Activated CD4-positive, alpha-beta T cell treated with anti-CD3 and anti-CD28 coated beads, Interleukin-2, amount 10 ng/mL, durations not matched to agents 24 days and 14 days (primary cell): ENCODE data around the gene COPS7A. TPM values are rescaled to one million over a fixed set of nuclear protein-coding genes. Genes with fewer than 3 reads are reported as not detected.
A peak's percentile ranks its signal among the peaks of the same experiment; 100 is the strongest.

Experiments
- DNase-seq: peaks from one replicate; pipeline ENCODE4 v3.0.0; 2022
- H3K27ac Mint-ChIP-seq: one replicate; pipeline ENCODE4 v1.8.0; 2022; ENCODE audit warnings: mild to moderate bottlenecking, mixed read lengths
- H3K27me3 Mint-ChIP-seq: one replicate; pipeline ENCODE4 v1.8.0; 2022; ENCODE audit warnings: mixed read lengths
- H3K36me3 Mint-ChIP-seq: one replicate; pipeline ENCODE4 v1.8.0; 2022; ENCODE audit warnings: low read depth, mild to moderate bottlenecking, mixed read lengths
- H3K4me1 Mint-ChIP-seq: one replicate; pipeline ENCODE4 v1.8.0; 2021; ENCODE audit warnings: mixed read lengths
- H3K4me3 Mint-ChIP-seq: one replicate; pipeline ENCODE4 v1.8.0; 2022; ENCODE audit warnings: mild to moderate bottlenecking, moderate library complexity, mixed read lengths
- H3K9me3 Mint-ChIP-seq: one replicate; pipeline ENCODE4 v1.8.0; 2021; ENCODE audit warnings: mixed read lengths
- intact Hi-C: fragments of 100-400 bp; cut with micrococcal nuclease; formaldehyde crosslinking; loops from one replicate; pipeline ENCODE4 v1.15.1; 2023
- total RNA-seq: library from RNA; stranded (reverse); gene quantifications from 2 replicates; pipeline ENCODE4 v1.2.3, GENCODE V29; 2022

Gene COPS7A
- total RNA-seq, 1 donor from 2014 or later = 44.8 TPM

DNA sequence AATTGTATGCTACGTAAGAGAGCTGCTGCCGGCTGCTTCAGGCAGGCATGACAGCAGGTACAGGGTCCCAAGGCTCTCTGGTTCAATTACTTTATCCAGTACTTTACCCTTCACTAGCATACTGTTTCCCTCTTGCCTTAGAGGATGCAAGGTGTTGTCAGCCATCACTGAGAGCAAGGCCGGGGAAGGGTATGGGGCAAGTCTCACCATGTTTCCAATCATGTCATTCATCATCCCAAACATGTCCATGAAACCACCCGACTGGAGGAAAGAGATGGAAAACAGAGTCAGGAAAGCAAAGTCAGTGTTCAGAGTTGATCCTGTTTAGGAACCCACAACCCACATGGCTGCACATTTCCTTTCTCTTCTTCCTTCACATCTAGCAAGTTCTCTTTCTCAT, 26.7 kb downstream of the COPS7A start:
- H3K27me3 Mint-ChIP-seq = no peaks in the 10 kb centered on the region
- intact Hi-C loops = no loop called here
- no peaks in the 10 kb centered on the region for H3K9me3 Mint-ChIP-seq
- no peak overlapping the region for H3K4me3 Mint-ChIP-seq
- H3K4me1 Mint-ChIP-seq = peaks cover 31% of the 10 kb centered on the region
- no peak for DNase-seq
- peaks cover 49% of the 10 kb centered on the region for H3K36me3 Mint-ChIP-seq
- H3K27ac Mint-ChIP-seq = no peak overlapping the region

DNA sequence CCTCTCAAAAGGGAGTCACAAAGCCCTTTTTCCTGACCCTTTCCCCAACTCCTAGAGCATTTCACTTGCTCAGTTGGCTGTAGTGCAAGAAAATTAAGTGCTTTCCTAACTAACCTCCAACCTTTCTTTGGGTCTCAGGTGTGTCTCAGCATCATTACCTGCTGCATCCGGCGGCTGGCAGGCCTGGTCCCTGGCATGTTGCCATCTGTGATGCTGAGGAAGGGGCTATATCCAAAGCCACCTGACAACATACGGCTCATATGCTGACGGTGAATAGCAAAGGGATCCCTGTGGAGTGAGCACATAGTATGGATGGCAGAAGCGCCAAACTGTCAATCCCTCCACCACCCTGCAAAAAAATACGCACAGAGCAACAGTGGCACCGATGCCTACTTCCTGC, 27.9 kb downstream of the COPS7A start:
- intact Hi-C loops = loop anchor here (2.0 kb wide), 1 partner anchor 121 kb away; the partner anchor contains the start of gene SPSB2
- Mint-ChIP-seq H3K36me3 (peaks cover 42% of the 10 kb centered on the region), H3K27me3 (no peaks in the 10 kb centered on the region), H3K4me3 (peak overlapping the region; percentile 96), H3K27ac (peak overlapping the region; percentile 98), H3K4me1 (peaks cover 25% of the 10 kb centered on the region), H3K9me3 (no peaks in the 10 kb centered on the region)
- DNase-seq = no peak

DNA sequence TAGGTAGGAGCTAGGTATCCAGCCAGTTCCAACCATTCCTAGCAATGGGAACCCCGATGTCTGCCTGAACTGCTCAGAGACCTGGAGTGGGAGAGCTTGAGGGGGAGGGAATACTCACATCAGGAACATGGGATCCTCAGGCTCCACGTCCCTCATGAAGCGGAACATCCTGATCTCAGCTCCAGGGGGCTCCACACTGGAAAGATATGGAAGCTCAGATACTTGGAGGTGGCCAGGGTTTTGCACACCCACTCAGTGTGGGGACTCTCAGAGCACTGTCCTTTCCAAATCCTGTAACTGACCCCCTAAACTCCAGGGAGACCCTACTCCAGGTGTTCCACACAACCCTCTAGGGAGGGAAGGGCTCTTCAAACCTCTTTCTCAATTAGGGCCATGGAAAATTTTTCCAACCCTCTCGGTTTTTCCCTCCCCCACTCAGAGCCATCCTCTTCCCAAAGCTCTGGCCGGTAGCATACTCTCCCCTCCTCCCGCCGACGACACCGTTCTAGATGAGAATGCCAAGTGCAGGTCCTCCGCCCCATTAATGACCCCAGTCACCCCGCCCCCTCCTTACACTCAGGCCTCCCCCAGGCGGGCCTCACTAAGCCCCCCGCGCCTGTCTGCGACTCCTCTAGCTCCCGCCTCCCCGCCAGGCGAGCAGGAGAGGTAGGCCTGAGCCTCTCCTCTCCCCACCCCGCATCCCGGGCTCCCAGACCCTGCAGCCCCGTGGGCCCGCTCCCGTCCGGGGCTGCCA, 28.5 kb downstream of the COPS7A start:
- no peaks in the 10 kb centered on the region for H3K9me3 Mint-ChIP-seq
- peaks cover 1% of the 10 kb centered on the region for H3K27me3 Mint-ChIP-seq
- peaks cover 25% of the 10 kb centered on the region for H3K4me1 Mint-ChIP-seq
- DNase-seq = no peak
- peak overlapping the region; percentile 98 for H3K27ac Mint-ChIP-seq
- H3K4me3 Mint-ChIP-seq = peak overlapping the region; percentile 96
- intact Hi-C loops = loop anchor here (2.0 kb wide), 1 partner anchor 120 kb away; the partner anchor contains the start of gene SPSB2
- H3K36me3 Mint-ChIP-seq = peaks cover 38% of the 10 kb centered on the region

DNA sequence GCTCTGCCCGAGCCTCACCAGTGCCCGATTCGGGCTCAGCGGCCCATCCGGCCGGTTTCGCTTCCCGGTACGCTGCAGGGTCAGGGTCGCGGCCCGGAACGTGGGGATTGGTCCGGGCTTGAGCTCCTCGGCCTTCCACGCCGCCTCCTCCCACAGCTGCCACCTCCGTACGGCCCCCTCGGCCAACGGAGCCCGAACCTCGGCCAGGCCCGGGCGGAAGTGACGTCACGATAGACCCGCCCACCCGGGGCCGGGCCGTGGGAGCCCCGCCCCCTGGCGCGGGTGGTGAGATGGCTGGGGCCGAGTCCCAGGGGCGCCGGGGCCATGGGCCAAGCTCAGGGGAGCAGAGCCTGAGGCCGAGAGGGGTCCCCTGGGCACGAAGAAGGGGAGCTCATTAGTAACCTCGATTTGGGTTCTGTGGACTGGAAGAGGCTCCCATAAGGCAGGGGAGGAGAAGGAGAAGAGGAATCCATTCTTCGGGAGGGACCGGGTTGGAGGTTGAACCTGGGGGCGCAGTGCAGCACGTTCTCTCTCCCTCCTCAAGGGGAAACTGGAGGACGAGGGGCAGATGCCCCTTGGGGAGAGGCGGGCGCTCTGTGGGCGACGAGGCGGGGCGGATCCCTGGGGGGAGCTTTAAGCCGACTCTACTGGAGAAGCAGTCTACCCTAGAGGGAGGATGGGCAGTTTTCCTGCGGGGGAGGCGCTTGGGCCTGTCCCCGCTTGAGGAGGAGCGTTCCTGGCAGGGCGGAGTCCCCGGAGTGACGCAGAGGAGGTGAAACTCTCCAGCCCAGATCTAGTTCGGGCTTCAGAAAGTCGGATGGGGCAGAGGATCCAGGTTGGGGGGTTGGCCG, 29.3 kb downstream of the COPS7A start, which contains the start of gene MLF2:
Gene MLF2, minus strand, starts transcription at position 221 of the 851 bp plus-strand sequence. CDS start 807 bp downstream, outside the sequence.
- Mint-ChIP-seq H3K9me3 (no peaks in the 10 kb centered on the region), H3K4me3 (peak within 1 kb of the TSS; percentile 96), H3K27me3 (peaks cover 1% of the 10 kb centered on the region), H3K4me1 (peaks cover 26% of the 10 kb centered on the region), H3K36me3 (peaks cover 30% of the 10 kb centered on the region), H3K27ac (peak within 1 kb of the TSS; percentile 98)
- peak; percentile 100 for DNase-seq
- intact Hi-C loops = loop anchor here (1.0 to 2.0 kb wide), 9 partner anchors 14 to 356 kb away; partner anchors contain the start of genes C1RL, CDCA3, COPS7A and SPSB2

DNA sequence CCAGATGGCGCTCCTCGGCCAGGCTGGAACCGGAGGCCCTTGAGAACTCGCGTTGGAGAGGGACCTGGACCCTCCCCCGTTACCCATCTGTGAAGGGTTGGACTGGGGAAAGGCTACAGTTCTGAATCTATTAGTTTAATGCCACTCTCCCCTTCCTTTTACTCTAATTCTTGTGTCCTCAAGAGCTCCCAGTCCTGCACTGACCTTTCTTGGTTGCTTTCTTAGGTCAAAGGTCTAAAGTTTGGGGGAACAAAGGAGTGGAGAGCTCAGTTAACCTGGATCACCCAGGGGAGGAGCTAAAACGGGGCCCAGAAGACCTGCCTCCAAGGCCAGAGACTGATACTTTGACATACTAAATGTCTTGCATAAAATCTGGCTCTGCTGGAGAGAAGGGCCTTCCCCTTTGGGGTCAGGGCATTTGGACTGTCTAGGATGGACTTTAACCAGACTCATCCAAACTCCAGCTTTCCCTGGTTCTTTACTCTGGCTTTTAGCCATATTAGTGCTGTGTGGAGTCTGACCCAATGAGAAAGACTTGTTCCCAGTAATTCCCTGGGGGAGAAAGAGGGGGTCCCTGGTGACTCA, 30.0 kb downstream of the COPS7A start:
- Mint-ChIP-seq H3K27ac (peak overlapping the region; percentile 98), H3K4me1 (peaks cover 32% of the 10 kb centered on the region), H3K4me3 (peak overlapping the region; percentile 96), H3K9me3 (no peaks in the 10 kb centered on the region), H3K36me3 (peaks cover 25% of the 10 kb centered on the region), H3K27me3 (peaks cover 1% of the 10 kb centered on the region)
- intact Hi-C loops = loop anchor here (1.0 to 2.0 kb wide), 9 partner anchors 13 to 355 kb away; partner anchors contain the start of genes C1RL, CDCA3, COPS7A and SPSB2
- no peak for DNase-seq

DNA sequence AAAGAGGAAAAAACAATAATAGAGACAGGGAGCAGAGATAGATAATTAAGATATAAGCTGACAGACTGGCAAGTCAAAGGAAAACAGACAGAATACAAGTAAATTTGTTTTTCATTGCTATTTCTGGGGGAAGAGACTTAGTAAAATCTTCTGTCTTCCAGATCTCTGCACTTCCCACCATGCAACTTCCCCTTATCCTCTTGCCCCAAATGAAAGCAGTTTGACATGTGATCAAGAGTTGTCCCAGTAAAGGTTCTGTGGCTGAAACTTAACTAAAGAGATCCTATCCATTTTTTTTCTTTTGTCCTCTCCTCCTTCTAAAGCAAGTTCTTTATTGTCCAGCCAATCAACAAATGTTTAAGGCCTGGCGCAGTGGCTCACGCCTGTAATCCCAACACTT, 30.6 kb downstream of the COPS7A start:
- no peak overlapping the region for H3K27ac Mint-ChIP-seq
- peaks cover 1% of the 10 kb centered on the region for H3K27me3 Mint-ChIP-seq
- DNase-seq = no peak
- peaks cover 20% of the 10 kb centered on the region for H3K36me3 Mint-ChIP-seq
- intact Hi-C loops = no loop called here
- no peaks in the 10 kb centered on the region for H3K9me3 Mint-ChIP-seq
- peaks cover 34% of the 10 kb centered on the region for H3K4me1 Mint-ChIP-seq
- H3K4me3 Mint-ChIP-seq = no peak overlapping the region

DNA sequence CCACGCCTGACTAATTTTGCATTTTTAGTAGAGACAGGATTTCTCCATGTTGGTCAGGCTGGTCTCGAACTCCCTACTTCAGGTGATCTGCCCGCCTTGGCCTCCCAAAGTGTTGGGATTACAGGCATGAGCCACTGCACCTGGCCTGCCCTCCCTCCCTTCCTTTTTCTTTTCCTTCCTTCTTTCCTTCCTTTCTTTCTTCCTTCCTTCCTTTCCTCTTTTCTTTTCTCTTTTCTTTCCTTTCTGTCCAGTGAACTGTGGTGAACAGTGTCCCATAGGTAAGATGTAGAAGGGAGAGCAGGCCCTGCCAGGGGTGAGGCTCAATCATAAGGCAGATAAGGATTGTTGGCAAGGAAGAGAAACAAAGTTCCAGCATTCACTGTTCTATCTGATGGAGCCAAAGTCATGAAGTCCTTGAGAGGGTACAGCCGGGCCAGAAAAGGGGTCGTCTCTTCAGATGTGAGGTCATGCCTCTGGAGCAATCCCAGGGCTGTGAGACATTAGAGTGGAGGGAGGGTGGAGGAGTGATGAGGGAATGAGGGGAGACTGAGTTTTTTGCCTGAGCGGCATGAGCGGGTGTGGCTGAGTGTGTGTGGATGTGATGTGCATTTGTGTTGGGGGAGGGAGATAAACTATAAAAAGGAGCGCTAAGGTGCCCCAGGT, 33.3 kb downstream of the COPS7A start:
- Mint-ChIP-seq H3K9me3 (no peaks in the 10 kb centered on the region), H3K27me3 (peaks cover 1% of the 10 kb centered on the region), H3K36me3 (peaks cover 2% of the 10 kb centered on the region), H3K4me3 (no peak overlapping the region), H3K4me1 (peaks cover 26% of the 10 kb centered on the region), H3K27ac (peak overlapping the region; percentile 61)
- no peak for DNase-seq
- intact Hi-C loops = no loop called here

DNA sequence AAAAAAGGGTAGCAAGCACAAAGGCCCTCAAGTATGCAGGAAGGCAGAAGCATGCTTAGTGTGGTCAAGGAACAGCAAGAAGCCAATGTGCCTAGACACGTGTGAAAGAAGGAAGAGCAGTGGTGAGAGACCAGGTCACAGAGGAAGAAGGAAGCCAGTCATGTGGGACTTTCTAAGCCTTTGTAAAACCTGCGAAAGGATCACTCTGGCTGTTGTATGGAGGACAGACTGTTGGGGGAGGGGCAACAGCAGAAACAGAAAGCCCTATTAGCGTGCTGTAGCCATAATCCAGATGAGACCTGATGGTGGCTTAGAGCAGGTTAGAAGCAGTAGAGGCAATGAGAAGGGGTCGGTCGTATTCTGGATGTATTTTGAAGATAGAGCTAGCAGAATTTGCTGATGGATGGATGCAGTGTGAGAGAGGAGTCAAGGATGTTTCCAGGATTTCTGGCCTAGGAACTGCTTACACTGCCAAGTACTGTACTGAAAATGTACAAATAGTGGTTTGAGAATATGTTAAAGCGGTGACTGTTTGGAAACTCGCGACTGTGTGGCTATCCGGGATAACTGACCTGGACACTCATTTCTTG, 34.8 kb downstream of the COPS7A start:
- no peaks in the 10 kb centered on the region for H3K36me3 Mint-ChIP-seq
- peaks cover 1% of the 10 kb centered on the region for H3K27me3 Mint-ChIP-seq
- peaks cover 26% of the 10 kb centered on the region for H3K4me1 Mint-ChIP-seq
- intact Hi-C loops = no loop called here
- H3K9me3 Mint-ChIP-seq = no peaks in the 10 kb centered on the region
- peak; percentile 73 for DNase-seq
- peak overlapping the region; percentile 14 for H3K27ac Mint-ChIP-seq
- H3K4me3 Mint-ChIP-seq = peak overlapping the region; percentile 10

DNA sequence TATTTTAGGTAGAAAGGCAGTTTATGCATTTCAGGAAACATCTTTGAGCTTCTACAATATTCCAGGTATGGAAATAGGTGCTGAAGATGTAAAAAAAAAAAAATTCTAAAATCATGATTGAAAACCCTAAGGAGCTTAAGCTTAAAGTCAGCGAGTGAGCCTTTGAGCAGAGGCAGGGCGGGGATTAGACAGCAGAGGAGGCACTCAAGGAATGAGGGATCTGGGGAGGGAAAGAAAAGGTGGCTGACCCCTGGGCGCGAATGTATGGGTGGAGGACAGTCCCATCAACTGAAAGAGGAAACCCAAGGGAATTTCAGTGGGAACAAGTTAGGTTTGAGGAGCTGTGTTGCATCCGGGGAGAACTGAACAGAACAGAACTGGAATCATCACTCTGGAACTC, 35.9 kb downstream of the COPS7A start:
- peaks cover 5% of the 10 kb centered on the region for H3K27me3 Mint-ChIP-seq
- no peak overlapping the region for H3K27ac Mint-ChIP-seq
- intact Hi-C loops = no loop called here
- no peaks in the 10 kb centered on the region for H3K9me3 Mint-ChIP-seq
- DNase-seq = no peak
- H3K4me3 Mint-ChIP-seq = no peak overlapping the region
- H3K4me1 Mint-ChIP-seq = peaks cover 25% of the 10 kb centered on the region
- H3K36me3 Mint-ChIP-seq = no peaks in the 10 kb centered on the region

DNA sequence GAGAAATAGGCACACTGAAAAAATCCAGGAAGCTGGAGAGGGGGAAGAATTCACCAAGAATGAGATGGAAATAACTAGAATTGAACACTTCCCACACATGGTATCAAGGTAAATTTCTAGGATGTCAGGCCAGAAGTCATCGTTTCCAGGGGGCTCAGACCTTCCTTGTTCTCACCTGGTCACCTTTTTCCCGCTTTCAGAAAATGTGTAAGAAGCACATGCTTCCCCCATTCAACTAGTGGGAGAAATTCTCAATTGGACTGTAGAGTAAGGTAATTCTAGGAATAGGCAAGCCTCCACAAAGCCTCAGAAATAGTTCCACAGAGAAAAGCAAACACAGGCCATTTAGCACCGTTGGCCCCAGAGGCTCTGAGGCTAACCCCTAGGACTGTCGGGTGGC, 39.5 kb downstream of the COPS7A start:
- peaks cover 36% of the 10 kb centered on the region for H3K4me1 Mint-ChIP-seq
- H3K36me3 Mint-ChIP-seq = peaks cover 4% of the 10 kb centered on the region
- intact Hi-C loops = no loop called here
- no peak for DNase-seq
- no peak overlapping the region for H3K4me3 Mint-ChIP-seq
- no peaks in the 10 kb centered on the region for H3K9me3 Mint-ChIP-seq
- H3K27me3 Mint-ChIP-seq = peaks cover 7% of the 10 kb centered on the region
- H3K27ac Mint-ChIP-seq = no peak overlapping the region

DNA sequence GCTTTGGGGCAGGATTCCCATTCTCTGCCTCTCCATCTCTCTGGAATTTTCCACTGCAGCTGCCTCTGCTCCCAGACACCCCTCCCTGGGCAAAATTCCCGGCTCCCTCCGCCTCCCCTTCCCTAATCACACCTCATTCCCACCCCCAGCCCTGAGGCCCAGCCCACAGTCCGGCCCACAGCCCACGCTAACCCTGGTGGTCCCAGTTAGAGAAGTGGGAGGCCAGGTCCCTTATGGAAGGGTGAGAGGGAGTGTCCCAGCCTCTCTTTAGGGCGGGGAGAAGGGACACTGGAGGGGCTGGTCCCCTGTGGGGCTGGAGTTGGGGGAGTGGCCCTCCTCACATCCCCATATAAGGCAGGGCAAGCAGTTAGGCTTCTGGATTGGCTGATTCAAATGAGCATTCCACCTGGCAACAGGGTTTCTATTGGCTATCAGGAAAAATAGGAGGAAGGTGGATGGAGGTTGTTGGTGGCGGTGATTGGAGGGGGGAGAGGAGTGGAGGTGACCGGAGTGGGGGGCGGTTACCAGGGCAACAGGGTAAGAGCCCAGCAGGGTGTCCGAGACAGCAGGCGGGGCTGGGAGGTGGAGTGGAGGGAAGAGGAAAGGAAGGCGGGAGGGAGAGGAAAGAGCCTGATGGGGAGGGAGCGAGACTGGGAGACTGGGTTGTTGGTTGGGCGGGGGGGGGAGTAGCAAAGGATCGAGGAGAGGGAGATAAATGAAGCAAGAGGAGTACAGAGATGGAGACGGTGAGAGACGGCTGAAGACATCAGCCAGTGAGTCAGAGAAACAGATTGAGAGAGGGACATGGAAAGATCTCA, 40.4 kb downstream of the COPS7A start:
- H3K9me3 Mint-ChIP-seq = no peaks in the 10 kb centered on the region
- peak overlapping the region; percentile 70 for H3K27ac Mint-ChIP-seq
- H3K4me1 Mint-ChIP-seq = peaks cover 36% of the 10 kb centered on the region
- H3K4me3 Mint-ChIP-seq = peak overlapping the region; percentile 75
- DNase-seq = peak; percentile 91
- H3K36me3 Mint-ChIP-seq = peaks cover 8% of the 10 kb centered on the region
- H3K27me3 Mint-ChIP-seq = peaks cover 7% of the 10 kb centered on the region
- intact Hi-C loops = loop anchor here (2.0 kb wide), 1 partner anchor 109 kb away; the partner anchor contains the start of gene SPSB2

DNA sequence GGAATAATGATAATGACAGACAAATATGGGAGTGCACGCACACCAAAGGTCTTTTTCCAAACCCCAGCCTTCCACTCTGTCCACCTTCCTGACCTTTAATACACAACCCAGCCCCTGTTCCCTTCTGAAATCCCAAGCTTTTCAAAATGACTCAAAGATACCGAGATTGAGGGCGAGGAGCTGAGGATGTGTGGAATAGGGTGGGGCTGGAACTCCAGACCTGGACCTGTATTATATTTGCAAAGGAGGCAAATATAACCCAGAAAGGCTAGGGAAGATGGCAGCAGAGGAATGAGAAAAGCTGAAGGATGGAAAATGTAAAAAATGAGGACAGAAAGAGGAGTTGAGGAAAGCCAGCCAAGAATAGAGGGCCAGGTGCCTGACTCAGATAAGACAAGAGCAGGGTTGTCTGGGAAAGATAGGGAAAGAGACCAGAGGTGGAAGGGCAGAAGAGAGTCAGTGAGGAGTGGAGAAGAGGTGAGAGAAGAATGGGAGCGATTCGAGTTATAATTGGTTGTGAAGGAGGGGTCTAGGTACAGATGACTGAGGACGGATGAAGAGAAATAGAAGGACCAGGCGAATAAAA, 41.3 kb downstream of the COPS7A start:
- Mint-ChIP-seq H3K27me3 (peaks cover 7% of the 10 kb centered on the region), H3K27ac (peak overlapping the region; percentile 43), H3K4me3 (peak overlapping the region; percentile 73), H3K4me1 (peaks cover 44% of the 10 kb centered on the region), H3K9me3 (no peaks in the 10 kb centered on the region), H3K36me3 (peaks cover 13% of the 10 kb centered on the region)
- no peak for DNase-seq
- intact Hi-C loops = loop anchor here (2.0 to 5.0 kb wide), 2 partner anchors 62 to 108 kb away; partner anchors contain the start of genes P3H3 and SPSB2
